Measurements from ENCODE around the gene SHB.
"Not testable (repeated sequence)": the region's sequence is repeated elsewhere in the genome, so short reads cannot be mapped to it uniquely, and the experiment has no call there.

SHB gene

DNA sequence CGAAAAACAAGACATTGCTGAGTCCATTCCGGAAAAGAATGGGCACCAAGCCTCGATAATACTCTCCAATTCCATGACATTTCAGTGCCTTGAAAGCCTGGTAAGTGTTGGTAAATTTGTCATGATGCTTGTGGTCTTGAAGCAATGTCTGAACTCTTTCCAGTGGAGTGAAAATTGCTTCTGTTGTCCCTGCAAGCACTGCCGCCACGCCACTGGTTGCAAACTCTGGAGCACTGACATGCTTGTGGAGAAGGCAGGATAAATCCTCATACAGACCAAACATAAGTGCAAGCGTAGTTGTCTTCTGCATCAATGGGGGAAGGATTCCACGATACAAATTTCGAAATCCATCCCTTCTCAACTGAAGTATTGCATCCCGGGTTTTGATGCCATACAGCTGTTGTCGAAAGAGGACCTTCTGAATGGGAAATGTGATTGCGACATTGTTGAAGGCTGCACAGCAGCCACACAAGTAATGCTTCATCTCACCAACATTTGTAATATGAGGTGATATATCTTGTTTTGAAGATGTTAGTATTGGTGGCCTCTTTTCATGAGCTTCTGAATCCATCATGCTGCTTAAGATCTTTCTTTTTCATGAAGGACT is 180.9 kb downstream of the SHB start:
- peaks cover 18% of the 10 kb centered on the region for H3K36me3 Mint-ChIP-seq
- H3K27ac Mint-ChIP-seq, H3K27me3 Mint-ChIP-seq, H3K9me3 Mint-ChIP-seq, H3K4me1 Mint-ChIP-seq, H3K4me3 Mint-ChIP-seq: not testable (repeated sequence)

DNA sequence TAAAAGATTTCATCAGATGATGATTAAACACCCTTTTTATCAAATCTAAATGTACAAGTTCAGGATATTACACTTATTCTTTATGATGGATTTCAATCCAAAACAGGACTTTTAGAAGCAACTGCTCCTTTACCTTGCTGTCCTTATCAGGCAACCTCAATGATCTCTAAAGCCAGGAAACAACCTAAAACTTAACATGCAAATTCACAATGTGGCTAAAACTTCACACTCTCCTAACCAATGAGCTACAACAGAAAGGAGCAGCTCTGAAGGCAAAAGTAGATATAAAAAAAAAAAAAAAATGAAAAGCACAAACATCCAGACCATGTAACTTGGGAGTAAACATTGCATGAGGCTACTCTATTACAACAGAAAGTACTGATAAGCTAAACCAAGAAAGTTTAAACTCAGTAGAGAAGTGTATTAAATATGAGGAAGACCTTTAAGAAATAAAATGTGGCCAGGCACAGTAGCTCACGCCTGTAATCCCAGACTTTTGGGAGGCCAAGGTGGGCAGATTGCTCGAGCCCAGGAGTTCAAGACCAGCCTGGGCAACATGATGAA is 188.0 kb downstream of the SHB start:
- Mint-ChIP-seq H3K9me3 (no peaks in the 10 kb centered on the region), H3K4me3 (no peak overlapping the region), H3K27me3 (no peaks in the 10 kb centered on the region), H3K27ac (no peak overlapping the region), H3K4me1 (no peaks in the 10 kb centered on the region), H3K36me3 (peaks cover 13% of the 10 kb centered on the region)

DNA sequence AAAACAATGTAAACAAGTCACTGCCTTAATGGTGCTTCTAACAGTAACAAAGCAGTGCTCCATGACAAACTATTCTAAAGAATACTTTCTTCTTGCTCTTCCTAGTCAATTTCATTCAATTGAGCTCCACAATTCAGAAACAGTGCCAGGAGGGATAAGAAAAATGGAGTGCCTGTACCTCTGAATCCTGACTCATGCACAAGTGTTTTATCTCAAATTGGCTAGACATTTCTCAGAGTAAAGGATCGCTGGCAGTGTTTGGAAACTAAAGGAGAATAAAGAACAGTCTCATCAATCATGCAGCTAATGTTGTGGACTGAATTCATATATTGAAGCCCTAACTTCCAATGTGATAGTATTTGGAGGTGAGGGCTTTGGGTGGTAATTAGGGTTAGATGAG is 192.7 kb downstream of the SHB start:
- peaks cover 10% of the 10 kb centered on the region for H3K36me3 Mint-ChIP-seq
- H3K27ac Mint-ChIP-seq: no peak overlapping the region
- no peak overlapping the region for H3K4me3 Mint-ChIP-seq
- H3K4me1 Mint-ChIP-seq: no peaks in the 10 kb centered on the region
- H3K9me3 Mint-ChIP-seq: no peaks in the 10 kb centered on the region
- H3K27me3 Mint-ChIP-seq: no peaks in the 10 kb centered on the region

DNA sequence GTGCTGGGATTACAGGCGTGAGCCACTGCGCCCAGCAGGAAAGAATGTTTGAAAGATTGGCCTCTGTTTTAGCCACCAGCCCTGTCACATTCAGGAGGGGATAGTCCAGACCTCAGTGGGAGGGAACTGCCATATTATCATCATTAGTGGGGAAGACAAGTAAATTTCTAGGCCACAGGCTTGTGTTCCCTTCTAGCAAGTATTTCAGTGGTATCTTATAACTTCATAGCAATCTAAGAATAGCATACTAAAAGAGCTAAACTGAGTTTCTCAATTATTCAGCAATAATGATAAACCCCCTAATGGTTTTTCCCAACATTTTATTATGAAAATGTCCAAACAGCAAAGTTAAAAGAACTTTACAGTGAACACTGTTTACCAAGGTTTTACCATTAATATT is 195.1 kb downstream of the SHB start:
- no peak overlapping the region for H3K4me3 Mint-ChIP-seq
- no peaks in the 10 kb centered on the region for H3K4me1 Mint-ChIP-seq
- H3K36me3 Mint-ChIP-seq: peaks cover 3% of the 10 kb centered on the region
- no peak overlapping the region for H3K27ac Mint-ChIP-seq
- H3K9me3 Mint-ChIP-seq: no peaks in the 10 kb centered on the region
- H3K27me3 Mint-ChIP-seq: no peaks in the 10 kb centered on the region

DNA sequence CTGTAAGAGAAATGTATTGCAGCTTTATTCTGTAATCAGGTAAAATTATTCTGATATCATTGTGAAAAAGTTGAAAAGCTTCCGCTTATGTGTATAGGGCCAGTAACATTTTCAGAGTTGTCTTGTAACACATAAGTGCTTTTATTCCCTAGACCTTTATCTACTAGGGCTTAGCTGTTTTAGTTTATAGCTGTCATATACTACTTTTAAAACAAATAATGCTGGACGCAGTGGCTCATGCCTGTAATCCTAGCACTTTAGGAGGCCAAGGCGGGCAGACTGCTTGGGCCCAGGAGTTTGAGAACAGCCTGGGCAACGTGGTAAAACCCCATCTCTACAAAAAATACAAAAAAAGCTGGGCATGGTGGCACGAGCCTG is 198.2 kb downstream of the SHB start:
- peaks cover 3% of the 10 kb centered on the region for H3K36me3 Mint-ChIP-seq
- no peak overlapping the region for H3K27ac Mint-ChIP-seq
- no peaks in the 10 kb centered on the region for H3K9me3 Mint-ChIP-seq
- H3K4me3 Mint-ChIP-seq: no peak overlapping the region
- no peaks in the 10 kb centered on the region for H3K27me3 Mint-ChIP-seq
- H3K4me1 Mint-ChIP-seq: no peaks in the 10 kb centered on the region

DNA sequence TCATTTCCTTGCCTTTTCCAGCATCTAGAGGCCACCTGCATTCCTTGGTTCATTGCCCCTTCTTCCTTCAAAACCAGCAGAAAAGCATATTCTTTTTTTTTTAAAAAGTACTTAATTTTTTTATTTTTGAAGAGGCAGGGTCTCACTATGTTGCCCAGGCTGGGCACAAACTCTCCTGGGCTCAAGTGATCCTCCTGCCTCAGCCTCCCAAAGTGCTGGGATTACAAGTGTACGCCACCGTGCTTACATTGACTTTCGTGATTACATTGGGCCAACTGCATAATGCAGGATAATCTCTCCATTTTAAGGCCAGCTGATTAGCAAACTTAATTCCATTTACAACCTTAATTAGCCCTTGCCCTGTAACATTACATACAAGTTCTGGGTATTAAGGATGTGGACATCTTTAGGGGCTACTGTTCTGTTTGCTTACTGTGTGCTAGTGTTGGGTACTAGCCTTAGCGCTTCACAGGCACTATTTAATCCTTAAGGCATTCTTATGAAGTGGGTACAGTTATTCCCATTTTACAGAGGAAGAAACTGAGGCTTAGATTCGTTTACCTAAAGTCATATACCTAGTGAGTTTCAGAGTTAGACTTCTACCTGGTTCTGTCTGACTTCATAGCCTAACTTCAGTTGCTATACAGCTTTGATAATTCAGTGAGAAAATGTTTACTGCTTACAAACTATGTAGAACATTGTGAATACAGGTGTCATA is 198.8 kb downstream of the SHB start:
- peaks cover 2% of the 10 kb centered on the region for H3K36me3 Mint-ChIP-seq
- no peaks in the 10 kb centered on the region for H3K27me3 Mint-ChIP-seq
- H3K4me3 Mint-ChIP-seq: no peak overlapping the region
- H3K9me3 Mint-ChIP-seq: no peaks in the 10 kb centered on the region
- no peak overlapping the region for H3K27ac Mint-ChIP-seq
- H3K4me1 Mint-ChIP-seq: no peaks in the 10 kb centered on the region
